Kidney epithelial cell (primary cell): ENCODE measurements around the gene SLX4IP. TPM values are rescaled to one million over a fixed set of nuclear protein-coding genes. Genes with fewer than 3 reads are reported as not detected.

Source experiments
- DNase-seq: peaks from one replicate; pipeline ENCODE4 v3.0.0-alpha.2; 2010; ENCODE audit warnings: low read depth
- H3K27me3 ChIP-seq: 2 replicates; pipeline ENCODE4 v1.6.0; 2011; ENCODE audit warnings: low read length; ENCODE audit not compliant: control insufficient read depth, insufficient read depth
- H3K36me3 ChIP-seq: 2 replicates; pipeline ENCODE4 v1.5.1; 2011; ENCODE audit warnings: low read length; ENCODE audit not compliant: control insufficient read depth, insufficient read depth
- H3K4me3 ChIP-seq: 2 replicates; pipeline ENCODE4 v1.5.1; 2011; ENCODE audit warnings: low read depth, mild to moderate bottlenecking, control low read depth, low read length
- CTCF ChIP-seq: IDR thresholded peaks from 2 replicates; pipeline ENCODE4 v1.5.1; 2011; ENCODE audit warnings: mild to moderate bottlenecking, moderate library complexity, low read length, control low read depth, inconsistent platforms; ENCODE audit not compliant: insufficient read depth, poor library complexity, severe bottlenecking
- total RNA-seq: library from RNA; depleted of rRNA; stranded (reverse); fragments of >200 nt; gene quantifications from 2 replicates; pipeline ENCODE4 v1.2.3, GENCODE V29; 2015

SLX4IP gene
- total RNA-seq, 1 donor from 2014 or later: 5.8 TPM

DNA sequence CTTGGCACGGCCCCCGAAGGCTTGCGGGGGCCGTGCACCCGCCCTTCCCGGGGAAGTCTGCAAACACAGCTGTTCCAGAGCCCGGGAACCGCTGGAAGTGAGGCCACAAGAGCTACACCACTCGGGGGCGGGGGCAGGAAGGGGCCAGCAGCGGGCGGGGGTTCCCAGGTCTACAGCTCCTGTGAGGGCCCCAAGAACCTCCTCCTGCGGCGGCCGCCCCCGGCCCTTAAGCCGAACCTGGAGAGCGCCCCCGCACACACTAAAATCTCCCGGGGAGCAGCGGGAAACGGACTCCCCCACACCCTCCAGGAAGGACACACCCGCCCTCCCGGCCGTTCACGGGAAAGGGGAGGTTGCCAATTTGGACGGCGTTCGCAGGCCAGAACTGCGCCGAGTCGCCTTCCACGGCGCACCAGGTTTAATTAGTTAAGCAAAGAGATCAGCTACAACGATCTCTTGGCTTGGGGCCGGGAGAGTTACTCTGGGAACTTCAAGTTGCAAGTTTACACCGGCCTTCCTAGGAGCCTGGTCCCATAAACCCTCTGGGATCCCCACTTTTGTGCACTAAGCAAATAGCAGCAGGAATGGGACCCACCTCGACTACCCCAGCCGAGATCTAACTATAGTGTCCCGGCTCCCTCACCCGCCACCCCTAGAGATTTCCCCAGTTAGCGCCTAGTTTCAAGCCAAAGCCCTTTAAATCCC, 237.0 kb downstream of the SLX4IP start:
- DNase-seq: no peak
- Histone ChIP-seq H3K36me3 (no peaks in the 10 kb centered on the region), H3K27me3 (no peaks in the 10 kb centered on the region), H3K4me3 (peak overlapping the region; percentile 74)
- no peak for TF ChIP-seq CTCF

- H3K4me3 ChIP-seq: peak overlapping the region; percentile 74
- TF ChIP-seq CTCF: no peak
- no peaks in the 10 kb centered on the region for H3K27me3 ChIP-seq
- no peaks in the 10 kb centered on the region for H3K36me3 ChIP-seq
- DNase-seq: no peak
Observed at GRCh38 chr20:10672624-10673127, 237.6 kb downstream of the SLX4IP start.

DNA sequence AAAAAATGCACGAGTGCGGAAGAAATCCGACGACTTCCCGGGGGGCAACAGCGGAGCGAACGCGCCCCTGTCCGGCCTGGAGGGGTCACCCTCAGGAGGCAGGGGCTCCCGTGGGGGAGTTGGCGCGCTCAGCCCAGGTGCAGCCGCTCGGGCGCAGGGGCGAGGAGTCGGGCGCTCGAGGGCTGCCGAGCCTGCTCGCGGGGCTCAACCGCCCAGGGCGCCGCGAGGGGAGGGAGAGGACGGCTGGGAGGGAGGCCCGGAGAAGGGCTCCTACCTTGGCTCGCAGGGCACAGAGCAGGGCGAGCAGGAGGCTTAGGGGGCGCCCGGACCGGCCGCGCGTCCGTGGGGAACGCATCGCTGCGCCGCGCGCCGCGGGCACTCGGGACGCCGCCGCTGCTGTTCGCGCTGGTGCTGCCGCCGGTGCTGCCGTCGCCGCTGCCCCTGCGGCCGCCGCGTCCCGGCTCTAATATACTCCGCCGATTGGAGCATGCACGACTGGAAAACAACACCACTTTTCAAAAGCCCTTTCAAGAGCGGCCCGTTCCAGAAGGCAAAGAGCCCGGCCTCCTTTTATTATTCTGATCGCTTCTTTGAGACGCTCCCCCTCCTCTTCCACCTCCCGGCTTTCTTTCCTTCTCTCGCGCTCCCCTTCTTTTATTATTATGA, 238.2 kb downstream of the SLX4IP start:
- no peak for DNase-seq
- no peaks in the 10 kb centered on the region for H3K36me3 ChIP-seq
- no peak for TF ChIP-seq CTCF
- no peaks in the 10 kb centered on the region for H3K27me3 ChIP-seq
- peak overlapping the region; percentile 74 for H3K4me3 ChIP-seq

DNA sequence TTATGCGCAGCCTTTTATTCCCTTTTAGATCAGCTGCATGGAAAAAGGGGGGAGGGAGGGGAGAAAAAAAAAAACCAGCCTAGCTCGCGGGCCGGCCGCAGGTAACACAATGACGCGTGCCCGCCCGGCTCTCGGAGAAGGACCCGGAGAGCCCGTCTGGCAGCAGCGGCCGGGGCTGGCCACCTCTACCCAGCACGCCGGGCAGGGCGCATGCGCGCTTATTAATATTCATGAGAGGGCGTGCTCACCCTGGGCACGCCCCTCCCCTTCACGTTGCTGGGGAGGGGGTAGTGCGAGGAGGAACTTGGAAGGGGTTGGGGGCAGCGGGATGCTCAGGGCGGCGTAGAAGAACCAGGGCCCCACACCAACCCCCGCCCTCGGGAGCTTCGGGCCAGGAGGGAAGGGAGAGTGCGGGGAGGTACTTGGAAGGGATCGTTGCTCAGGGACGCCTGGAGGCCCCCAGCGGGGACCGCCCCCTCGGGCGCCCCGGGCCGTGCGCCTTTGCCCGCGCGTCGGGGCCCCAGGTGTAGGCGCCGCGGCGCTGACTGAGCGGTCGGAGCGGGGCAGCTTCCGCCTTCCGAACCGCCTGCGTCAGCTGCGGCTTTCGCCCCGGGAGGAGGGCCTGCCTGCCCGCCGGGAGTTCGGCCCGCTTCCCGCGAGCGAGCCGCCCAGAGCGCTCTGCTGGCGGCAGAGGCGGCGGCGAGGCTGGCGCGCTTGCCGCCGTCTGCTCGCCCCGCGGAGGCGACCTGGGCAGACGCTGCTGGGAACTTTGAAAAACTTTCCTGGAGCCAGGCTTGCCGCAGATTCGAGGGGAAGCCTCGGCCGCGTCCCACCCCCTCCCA, 239.0 kb downstream of the SLX4IP start, which contains the start of gene JAG1:
TSS of gene JAG1 (minus strand) at position 158 of the 842 bp plus-strand sequence. CDS start 469 bp downstream, outside the sequence.
- DNase-seq: peak; percentile 77
- H3K36me3 ChIP-seq: no peaks in the 10 kb centered on the region
- TF ChIP-seq CTCF: no peak
- H3K4me3 ChIP-seq: peak within 1 kb of the TSS; percentile 74
- no peaks in the 10 kb centered on the region for H3K27me3 ChIP-seq

DNA sequence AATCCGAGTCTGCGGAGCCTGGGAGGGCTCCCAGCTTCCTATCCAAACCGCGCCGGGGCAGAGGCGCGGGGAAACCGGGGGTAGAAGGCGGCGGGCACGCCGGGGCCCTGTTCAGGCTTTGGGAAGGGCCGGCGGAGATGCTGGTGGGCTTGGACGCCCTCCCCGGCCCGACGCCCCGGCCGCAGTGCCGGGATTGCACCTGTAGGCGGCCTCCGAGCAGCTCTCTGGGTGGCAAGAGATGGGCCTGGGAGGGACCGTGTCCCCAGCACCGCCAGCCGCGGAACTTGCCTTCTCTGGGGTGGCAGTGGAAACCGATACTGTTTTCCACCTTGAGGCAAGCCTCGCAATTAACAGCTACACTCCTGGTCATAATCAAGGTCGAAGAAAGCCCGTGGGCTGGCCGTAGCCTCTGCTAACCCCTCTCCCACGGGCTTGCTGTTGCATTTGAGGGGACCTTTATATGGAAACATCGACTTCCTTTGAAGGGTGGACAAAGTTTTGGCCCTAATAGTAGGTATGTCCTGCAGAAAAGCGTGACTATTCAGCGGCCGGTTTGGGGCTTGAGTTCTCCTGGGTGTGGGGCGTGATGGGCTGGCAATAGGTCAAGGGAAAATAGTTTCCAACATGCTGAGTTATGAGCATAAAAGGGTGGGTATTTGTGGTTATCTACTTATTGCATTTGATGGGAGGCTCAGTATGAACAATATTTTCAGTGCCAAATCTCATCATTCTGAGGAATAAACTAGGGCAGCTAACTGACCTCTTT, 239.8 kb downstream of the SLX4IP start:
- Histone ChIP-seq H3K36me3 (no peaks in the 10 kb centered on the region), H3K4me3 (peak overlapping the region; percentile 74), H3K27me3 (no peaks in the 10 kb centered on the region)
- peak; percentile 90 for TF ChIP-seq CTCF
- no peak for DNase-seq
